ENCODE results near the gene TCFL5. TPM values are rescaled to one million over a fixed set of nuclear protein-coding genes. Genes with fewer than 3 reads are reported as not detected.

The TCFL5 gene
- total RNA-seq, 1 donor from 2014 or later = 11.0 TPM

GRCh38 chr20:62884556-62884955 lies 22.9 kb upstream of the TCFL5 start:
- Histone ChIP-seq H3K9ac (ENCODE audit: low read length) (no peak overlapping the region), H3K36me3 (ENCODE audit: insufficient read depth, low read length) (peaks cover 3% of the 10 kb centered on the region), H3K79me2 (ENCODE audit: insufficient read depth, low read length) (no peaks in the 10 kb centered on the region), H2AFZ (ENCODE audit: low read depth, low read length) (no peak overlapping the region), H3K9me3 (ENCODE audit: insufficient read depth, low read depth, low read length) (no peaks in the 10 kb centered on the region), H3K4me2 (ENCODE audit: low read length) (no peak overlapping the region), H3K27me3 (ENCODE audit: insufficient read depth, low read length) (no peaks in the 10 kb centered on the region), H3K27ac (ENCODE audit: low read depth, low read length) (no peak overlapping the region), H4K20me1 (ENCODE audit: insufficient read depth, low read length) (peaks cover 43% of the 10 kb centered on the region), H3K4me3 (ENCODE audit: insufficient read depth, low read depth, low read length) (no peak overlapping the region), H3K4me1 (ENCODE audit: insufficient read depth, low read length) (peaks cover 19% of the 10 kb centered on the region)
- DNase-seq (ENCODE audit: low read depth) (no peak), FAIRE-seq (no peak)
- H3K4me1 Mint-ChIP-seq (ENCODE audit: low read depth, unreplicated experiment) = peaks cover 16% of the 10 kb centered on the region
- no peaks in the 10 kb centered on the region for H3K27me3 Mint-ChIP-seq (ENCODE audit: low read depth, unreplicated experiment)
- no peak overlapping the region for H3K4me3 Mint-ChIP-seq (ENCODE audit: unreplicated experiment)
- peaks cover 18% of the 10 kb centered on the region for H3K36me3 Mint-ChIP-seq (ENCODE audit: low read depth, unreplicated experiment)
- H3K27ac Mint-ChIP-seq (ENCODE audit: unreplicated experiment) = no peak overlapping the region
- TF ChIP-seq EZH2 (IDR thresholded peaks at IDR 0.05; ENCODE audit: insufficient read depth, low read length) = no peak
- no peaks in the 10 kb centered on the region for H3K9me3 Mint-ChIP-seq (ENCODE audit: unreplicated experiment)

DNA sequence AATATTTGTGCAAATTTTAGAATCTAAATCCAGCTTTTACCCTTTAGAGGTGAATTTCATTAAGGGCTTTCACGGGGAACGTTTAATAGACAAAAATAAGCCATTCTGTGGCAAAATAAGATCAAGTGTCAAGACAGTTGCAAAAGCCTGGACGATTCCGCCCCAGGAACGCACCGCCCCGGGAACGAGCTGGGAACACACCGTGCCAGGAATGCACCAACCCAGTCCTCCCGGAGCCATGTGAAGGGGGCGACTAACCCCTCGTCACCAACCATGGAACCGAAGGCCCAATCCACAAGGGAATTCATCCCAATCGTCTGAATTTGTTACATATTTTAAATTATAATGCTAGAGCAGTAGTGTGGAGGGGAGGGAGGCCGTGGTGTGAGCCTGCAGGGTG lies 20.8 kb upstream of the TCFL5 start:
- no peaks in the 10 kb centered on the region for H3K9me3 ChIP-seq (ENCODE audit: insufficient read depth, low read depth, low read length)
- no peaks in the 10 kb centered on the region for H3K79me2 ChIP-seq (ENCODE audit: insufficient read depth, low read length)
- H2AFZ ChIP-seq (ENCODE audit: low read depth, low read length) = no peak overlapping the region
- no peaks in the 10 kb centered on the region for H3K27me3 ChIP-seq (ENCODE audit: insufficient read depth, low read length)
- Mint-ChIP-seq H3K9me3 (ENCODE audit: unreplicated experiment) (no peaks in the 10 kb centered on the region), H3K27me3 (ENCODE audit: low read depth, unreplicated experiment) (no peaks in the 10 kb centered on the region), H3K4me1 (ENCODE audit: low read depth, unreplicated experiment) (peaks cover 10% of the 10 kb centered on the region), H3K4me3 (ENCODE audit: unreplicated experiment) (no peak overlapping the region), H3K36me3 (ENCODE audit: low read depth, unreplicated experiment) (peaks cover 12% of the 10 kb centered on the region), H3K27ac (ENCODE audit: unreplicated experiment) (no peak overlapping the region)
- DNase-seq (ENCODE audit: low read depth) (no peak), FAIRE-seq (no peak)
- no peak overlapping the region for H3K4me2 ChIP-seq (ENCODE audit: low read length)
- H3K9ac ChIP-seq (ENCODE audit: low read length) = no peak overlapping the region
- peaks cover 3% of the 10 kb centered on the region for H3K36me3 ChIP-seq (ENCODE audit: insufficient read depth, low read length)
- TF ChIP-seq, protein P1, sequence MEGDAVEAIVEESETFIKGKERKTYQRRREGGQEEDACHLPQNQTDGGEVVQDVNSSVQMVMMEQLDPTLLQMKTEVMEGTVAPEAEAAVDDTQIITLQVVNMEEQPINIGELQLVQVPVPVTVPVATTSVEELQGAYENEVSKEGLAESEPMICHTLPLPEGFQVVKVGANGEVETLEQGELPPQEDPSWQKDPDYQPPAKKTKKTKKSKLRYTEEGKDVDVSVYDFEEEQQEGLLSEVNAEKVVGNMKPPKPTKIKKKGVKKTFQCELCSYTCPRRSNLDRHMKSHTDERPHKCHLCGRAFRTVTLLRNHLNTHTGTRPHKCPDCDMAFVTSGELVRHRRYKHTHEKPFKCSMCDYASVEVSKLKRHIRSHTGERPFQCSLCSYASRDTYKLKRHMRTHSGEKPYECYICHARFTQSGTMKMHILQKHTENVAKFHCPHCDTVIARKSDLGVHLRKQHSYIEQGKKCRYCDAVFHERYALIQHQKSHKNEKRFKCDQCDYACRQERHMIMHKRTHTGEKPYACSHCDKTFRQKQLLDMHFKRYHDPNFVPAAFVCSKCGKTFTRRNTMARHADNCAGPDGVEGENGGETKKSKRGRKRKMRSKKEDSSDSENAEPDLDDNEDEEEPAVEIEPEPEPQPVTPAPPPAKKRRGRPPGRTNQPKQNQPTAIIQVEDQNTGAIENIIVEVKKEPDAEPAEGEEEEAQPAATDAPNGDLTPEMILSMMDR (IDR thresholded peaks at IDR 0.05; ENCODE audit: insufficient read depth, low read depth, low read length) = no peak
- TF ChIP-seq EZH2 (IDR thresholded peaks at IDR 0.05; ENCODE audit: insufficient read depth, low read length) = no peak
- H4K20me1 ChIP-seq (ENCODE audit: insufficient read depth, low read length) = peaks cover 25% of the 10 kb centered on the region
- H3K4me3 ChIP-seq (ENCODE audit: insufficient read depth, low read depth, low read length) = no peak overlapping the region
- no peak overlapping the region for H3K27ac ChIP-seq (ENCODE audit: low read depth, low read length)
- peaks cover 8% of the 10 kb centered on the region for H3K4me1 ChIP-seq (ENCODE audit: insufficient read depth, low read length)

- DNase-seq (ENCODE audit: low read depth) (no peak), FAIRE-seq (no peak)
- peaks cover 4% of the 10 kb centered on the region for H3K4me1 Mint-ChIP-seq (ENCODE audit: low read depth, unreplicated experiment)
- Histone ChIP-seq H3K4me2 (ENCODE audit: low read length) (no peak overlapping the region), H2AFZ (ENCODE audit: low read depth, low read length) (no peak overlapping the region), H3K79me2 (ENCODE audit: insufficient read depth, low read length) (no peaks in the 10 kb centered on the region), H3K9me3 (ENCODE audit: insufficient read depth, low read depth, low read length) (no peaks in the 10 kb centered on the region), H3K4me1 (ENCODE audit: insufficient read depth, low read length) (peaks cover 2% of the 10 kb centered on the region), H3K36me3 (ENCODE audit: insufficient read depth, low read length) (peaks cover 3% of the 10 kb centered on the region), H3K9ac (ENCODE audit: low read length) (no peak overlapping the region), H3K27me3 (ENCODE audit: insufficient read depth, low read length) (no peaks in the 10 kb centered on the region), H3K27ac (ENCODE audit: low read depth, low read length) (no peak overlapping the region), H3K4me3 (ENCODE audit: insufficient read depth, low read depth, low read length) (no peak overlapping the region), H4K20me1 (ENCODE audit: insufficient read depth, low read length) (peaks cover 20% of the 10 kb centered on the region)
- no peaks in the 10 kb centered on the region for H3K9me3 Mint-ChIP-seq (ENCODE audit: unreplicated experiment)
- H3K27me3 Mint-ChIP-seq (ENCODE audit: low read depth, unreplicated experiment) = no peaks in the 10 kb centered on the region
- H3K36me3 Mint-ChIP-seq (ENCODE audit: low read depth, unreplicated experiment) = peaks cover 8% of the 10 kb centered on the region
- no peak overlapping the region for H3K27ac Mint-ChIP-seq (ENCODE audit: unreplicated experiment)
- no peak overlapping the region for H3K4me3 Mint-ChIP-seq (ENCODE audit: unreplicated experiment)
- TF ChIP-seq, protein P1 (IDR thresholded peaks at IDR 0.05; ENCODE audit: insufficient read depth, low read depth, low read length) = no peak
- TF ChIP-seq EZH2 (IDR thresholded peaks at IDR 0.05; ENCODE audit: insufficient read depth, low read length) = no peak
Measured at GRCh38 chr20:62881662-62882395, 20.2 kb upstream of the TCFL5 start.
